ENCODE measurements around the gene IDH2.

DNA sequence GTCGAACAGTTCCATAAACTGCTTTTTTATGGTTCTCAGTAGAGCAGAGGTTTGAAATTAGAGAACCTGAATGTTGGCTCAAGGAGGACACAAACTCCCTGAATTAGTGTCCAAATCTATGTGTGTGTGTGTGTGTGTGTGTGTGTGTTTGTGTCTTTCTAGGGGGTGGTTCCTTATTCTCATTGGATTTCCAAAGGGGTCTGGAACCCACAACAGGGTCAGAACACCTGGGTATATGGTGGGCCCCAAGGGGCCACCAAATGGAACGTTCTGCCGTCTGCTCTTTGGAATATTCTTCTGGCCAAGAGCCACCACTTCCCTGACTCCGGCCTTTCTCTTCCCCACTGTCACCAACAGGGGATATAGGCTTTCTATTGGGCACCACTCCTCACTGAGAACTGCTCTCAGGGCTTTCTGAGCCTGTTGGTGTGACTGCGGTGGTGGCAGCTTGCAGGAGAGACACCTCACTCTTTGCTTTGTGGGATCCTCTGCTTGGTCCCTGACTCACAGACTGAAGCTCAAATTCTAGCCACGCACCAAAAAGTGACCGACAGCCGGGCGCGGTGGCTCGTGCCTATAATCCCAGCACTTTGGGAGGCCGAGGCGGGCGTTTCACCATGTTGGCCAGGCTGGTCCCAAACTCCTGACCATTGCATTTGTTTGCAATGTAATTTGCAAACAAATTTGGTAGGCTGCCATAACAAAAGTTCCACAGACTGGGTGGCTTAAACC lies 47.5 kb upstream of the IDH2 start:
- TF ChIP-seq, protein P1, sequence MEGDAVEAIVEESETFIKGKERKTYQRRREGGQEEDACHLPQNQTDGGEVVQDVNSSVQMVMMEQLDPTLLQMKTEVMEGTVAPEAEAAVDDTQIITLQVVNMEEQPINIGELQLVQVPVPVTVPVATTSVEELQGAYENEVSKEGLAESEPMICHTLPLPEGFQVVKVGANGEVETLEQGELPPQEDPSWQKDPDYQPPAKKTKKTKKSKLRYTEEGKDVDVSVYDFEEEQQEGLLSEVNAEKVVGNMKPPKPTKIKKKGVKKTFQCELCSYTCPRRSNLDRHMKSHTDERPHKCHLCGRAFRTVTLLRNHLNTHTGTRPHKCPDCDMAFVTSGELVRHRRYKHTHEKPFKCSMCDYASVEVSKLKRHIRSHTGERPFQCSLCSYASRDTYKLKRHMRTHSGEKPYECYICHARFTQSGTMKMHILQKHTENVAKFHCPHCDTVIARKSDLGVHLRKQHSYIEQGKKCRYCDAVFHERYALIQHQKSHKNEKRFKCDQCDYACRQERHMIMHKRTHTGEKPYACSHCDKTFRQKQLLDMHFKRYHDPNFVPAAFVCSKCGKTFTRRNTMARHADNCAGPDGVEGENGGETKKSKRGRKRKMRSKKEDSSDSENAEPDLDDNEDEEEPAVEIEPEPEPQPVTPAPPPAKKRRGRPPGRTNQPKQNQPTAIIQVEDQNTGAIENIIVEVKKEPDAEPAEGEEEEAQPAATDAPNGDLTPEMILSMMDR (IDR thresholded peaks at IDR 0.05) = no peak
- TF ChIP-seq POLR2A (IDR thresholded peaks at IDR 0.05) = no peak
